CD4-positive, alpha-beta T cell treated with Interleukin-6 for 4 hours (primary cell): Measurements from ENCODE around the gene NSUN5.
"Not testable (repeated sequence)": the region's sequence is repeated elsewhere in the genome, so short reads cannot be mapped to it uniquely, and the experiment has no call there.

ENCODE experiments used
- DNase-seq: peaks from one replicate; pipeline ENCODE4 v3.0.0-alpha.2; 2020; ENCODE audit warnings: mixed read lengths

Gene NSUN5

GRCh38 chr7:73325424-73325823 is 16.8 kb upstream of the NSUN5 start:
- not testable (repeated sequence) for DNase-seq

DNA sequence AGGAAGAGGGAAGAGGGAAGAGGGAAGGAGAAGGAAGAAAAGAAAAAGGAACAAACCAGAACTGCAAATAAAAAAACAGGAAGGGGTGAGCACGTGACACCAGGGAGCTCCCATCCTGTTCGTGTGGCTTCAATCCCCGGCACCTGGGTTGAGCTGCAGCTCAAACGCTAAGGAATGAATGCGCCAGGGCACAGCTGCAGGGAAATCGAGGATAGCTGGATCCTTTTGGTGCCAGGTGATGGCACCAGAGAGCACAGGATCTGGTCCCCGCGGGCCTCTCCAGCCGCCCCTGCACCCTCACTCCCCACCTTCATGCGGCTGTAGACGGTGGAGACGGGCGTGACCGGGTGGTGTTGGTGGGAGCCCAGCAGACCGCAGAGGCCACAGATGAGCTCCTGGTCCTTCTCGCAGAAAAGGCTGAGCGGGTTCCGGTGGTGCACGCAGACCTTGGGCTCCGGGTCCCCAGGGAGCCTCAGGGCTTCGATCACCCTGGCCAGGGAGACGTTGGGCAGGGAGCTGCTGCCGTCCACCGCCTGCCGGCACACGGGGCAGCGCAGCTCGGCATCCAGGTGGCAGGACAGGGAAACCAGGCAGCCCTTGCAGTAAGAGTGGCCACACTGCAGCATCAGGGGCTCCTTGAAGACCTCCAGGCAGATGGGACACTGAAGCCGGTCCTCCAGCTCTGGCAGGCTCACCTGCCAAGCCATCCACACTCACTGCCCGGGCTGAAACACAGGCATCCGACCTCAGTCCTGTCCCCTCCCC is 15.6 kb upstream of the NSUN5 start:
- DNase-seq, result peak; percentile 68

GRCh38 chr7:73323434-73324080 is 14.9 kb upstream of the NSUN5 start:
- not testable (repeated sequence) for DNase-seq

GRCh38 chr7:73320009-73320408 is 11.4 kb upstream of the NSUN5 start:
- not testable (repeated sequence) for DNase-seq

GRCh38 chr7:73319541-73319940 is 10.9 kb upstream of the NSUN5 start:
- not testable (repeated sequence) for DNase-seq

DNA sequence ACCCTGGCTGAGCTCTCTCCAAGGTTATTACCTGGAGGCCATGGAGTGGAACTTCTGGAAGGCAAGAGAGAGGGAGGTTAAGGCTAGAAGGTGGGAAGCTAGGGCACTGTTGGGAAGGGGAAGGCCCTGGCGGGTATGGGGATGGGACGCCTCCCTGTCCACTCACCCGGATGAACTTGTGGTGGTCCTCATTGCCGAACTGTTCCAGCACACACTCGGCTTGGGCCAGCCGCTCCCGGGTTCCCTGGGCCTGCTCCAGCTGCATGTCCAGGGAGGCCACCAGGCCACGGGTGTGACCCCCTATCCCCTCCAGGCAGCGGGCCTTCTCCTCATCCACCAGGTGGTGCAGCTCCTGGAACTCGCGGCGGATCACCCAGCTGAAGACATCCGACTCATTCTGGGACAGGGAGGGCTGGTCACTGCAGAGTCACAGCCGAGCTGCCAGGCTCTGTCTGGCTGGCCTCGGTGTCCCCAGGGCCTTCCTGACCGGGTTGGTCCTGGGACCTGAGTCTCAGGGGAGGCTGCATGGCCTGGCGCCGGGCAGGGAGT is 10.1 kb upstream of the NSUN5 start:
- DNase-seq, result not testable (repeated sequence)

GRCh38 chr7:73316521-73316920 is 7.9 kb upstream of the NSUN5 start:
- no peak for DNase-seq

DNA sequence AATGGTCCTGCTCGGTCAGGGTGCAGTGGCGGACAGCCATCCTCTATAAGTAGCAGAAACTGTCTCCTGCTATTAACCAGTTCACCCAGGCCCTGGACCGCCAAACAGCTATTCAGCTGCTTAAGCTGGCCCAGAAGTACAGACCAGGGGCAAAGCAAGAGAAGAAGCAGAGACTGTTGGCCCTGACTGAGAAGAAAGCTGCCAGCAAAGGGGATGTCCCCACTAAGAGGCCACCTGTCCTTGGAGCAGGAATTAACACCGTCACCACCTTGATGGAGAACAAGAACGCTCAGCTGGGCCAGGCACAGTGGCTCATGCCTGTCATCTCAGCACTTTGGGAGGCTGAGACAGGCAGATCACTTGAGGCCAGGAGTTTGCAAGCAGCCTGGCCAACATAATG is 5.6 kb upstream of the NSUN5 start:
- no peak for DNase-seq

DNA sequence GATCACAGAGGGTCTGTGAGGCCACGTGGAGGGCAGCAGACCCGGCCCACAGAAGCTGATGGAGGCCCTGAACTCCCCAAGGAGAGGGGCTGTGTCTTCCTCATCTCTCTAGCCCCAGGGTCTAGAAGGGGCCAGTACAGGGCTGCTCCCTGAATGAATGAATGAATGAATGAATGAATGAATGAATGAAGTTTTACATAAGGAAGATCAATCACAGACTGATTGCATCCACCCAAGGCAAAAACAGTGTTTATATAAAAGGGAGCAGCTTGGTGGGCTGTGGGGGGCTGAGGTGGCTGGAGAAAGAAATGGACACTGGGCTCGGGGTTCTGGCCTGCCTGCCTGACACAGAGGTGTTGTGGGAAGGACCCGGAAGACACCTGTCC is 4.9 kb upstream of the NSUN5 start:
- DNase-seq, result no peak

- no peak for DNase-seq
These were observed 4.3 kb upstream of the NSUN5 start for GRCh38 chr7:73312831-73313520.

DNA sequence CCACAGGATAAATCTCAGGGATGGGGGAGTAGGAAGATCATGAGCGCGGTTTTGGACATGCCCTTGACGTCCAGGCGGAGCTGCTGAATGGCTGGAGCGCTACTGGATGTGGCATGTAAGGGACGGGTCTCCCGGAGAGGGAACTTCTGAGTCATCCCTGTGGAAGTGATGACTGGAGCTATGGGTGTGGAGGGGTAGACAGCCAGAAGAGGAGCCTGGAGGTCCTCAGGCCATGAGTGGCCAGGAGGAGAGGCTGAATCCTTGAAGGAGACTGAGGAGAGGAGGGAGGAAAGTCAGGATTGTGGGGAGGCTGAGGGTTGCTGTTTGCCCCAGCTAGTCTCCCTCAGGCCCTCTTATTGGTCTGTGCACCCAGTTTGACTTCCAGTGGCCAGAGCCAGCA is 2.8 kb upstream of the NSUN5 start:
- DNase-seq, result not testable (repeated sequence)

DNA sequence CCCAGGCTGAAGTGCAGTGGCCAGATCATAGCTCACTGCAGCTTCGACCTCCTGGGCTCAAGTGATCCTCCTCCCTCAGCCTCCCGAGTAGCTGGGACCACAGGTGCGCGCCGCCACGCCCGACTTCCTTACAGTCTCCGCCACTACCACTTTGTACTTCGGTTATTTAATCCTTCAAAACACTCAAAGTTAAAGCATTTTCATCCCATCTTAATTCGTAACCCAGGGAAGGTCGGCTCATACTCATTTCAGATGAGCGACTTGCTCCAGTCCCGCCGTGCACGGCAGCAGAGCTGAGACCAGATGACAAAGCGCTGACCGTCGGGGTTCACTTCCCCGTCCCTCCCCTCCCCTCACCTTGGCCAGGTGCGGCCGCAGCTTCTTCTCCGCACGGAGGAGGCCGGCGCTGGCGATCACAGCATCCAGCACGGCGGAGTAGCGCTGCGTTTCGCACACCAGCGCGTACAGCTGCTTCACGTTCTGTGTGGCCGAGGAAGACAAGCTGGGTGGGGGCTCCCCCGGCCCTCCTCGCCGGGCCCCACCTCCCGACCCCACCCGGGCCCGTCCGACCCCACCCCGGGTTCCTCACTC is 457 bp downstream of the NSUN5 start:
- peak; percentile 7 for DNase-seq

GRCh38 chr7:73307436-73307835 is 1.2 kb downstream of the NSUN5 start:
- no peak for DNase-seq

- DNase-seq, result not testable (repeated sequence)
These were observed 3.8 kb downstream of the NSUN5 start for GRCh38 chr7:73304612-73305387.

- DNase-seq, result no peak
These were observed 4.6 kb downstream of the NSUN5 start for GRCh38 chr7:73304071-73304470.

GRCh38 chr7:73303546-73303945 is 5.1 kb downstream of the NSUN5 start:
- no peak for DNase-seq

DNA sequence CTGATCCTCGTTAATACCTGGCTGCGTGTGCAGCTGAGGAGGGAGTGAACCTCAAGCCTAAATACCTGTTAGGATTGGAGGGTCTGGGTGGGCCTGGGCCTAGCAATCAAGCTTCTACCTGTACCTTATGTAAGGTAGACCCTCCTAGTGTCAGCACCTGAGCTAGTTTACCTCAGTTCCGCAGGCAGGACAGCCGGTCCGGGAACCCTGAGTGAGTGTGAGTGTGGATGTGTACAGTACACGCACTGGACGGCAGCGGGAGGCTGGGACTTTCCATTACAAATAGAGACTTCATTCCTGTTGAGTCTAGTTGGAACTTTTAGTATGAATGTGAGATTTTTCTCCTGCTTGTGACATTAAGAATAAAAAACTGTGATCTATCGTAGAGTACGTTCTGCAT is 5.8 kb downstream of the NSUN5 start:
- not testable (repeated sequence) for DNase-seq

DNA sequence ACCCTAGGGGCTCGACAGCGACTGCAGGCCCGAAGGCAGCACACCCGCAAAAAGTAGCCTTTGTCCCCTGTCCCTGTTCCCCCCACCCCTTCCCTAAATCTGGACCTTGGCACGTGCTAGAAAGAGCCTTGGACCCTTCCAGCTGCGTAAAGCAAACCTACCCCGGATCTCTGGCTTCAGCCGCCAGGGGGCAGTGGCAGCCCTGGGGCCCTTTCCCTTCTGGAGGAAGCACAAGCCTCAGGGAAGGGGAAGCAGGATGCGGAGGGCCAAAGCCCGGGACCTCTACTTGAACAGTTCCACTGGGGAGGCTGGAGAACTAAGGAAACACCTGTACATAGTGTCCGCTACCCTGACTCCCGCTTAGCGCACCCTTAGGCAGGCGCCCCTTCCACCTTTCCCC is 7.5 kb downstream of the NSUN5 start:
- not testable (repeated sequence) for DNase-seq

DNA sequence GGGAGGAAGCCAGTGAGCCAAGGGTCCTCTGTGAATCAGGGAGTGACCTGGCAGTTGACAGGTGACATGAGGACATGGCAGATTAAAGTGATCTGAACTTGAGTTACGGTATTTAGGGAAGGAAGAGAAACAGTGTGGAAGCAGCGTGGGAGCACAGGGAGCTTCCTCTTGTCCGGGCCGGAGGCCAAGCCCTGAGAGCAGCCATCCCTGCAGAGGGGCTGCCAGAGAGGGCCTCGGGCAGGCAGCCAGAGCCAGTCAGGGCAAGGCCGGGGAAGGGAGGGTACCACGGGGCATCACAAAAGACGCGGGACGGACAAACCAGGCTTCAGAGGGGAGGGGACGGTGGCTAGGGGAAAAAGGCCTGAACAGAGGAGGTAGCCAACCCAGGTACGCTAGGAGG is 8.8 kb downstream of the NSUN5 start:
- DNase-seq, result not testable (repeated sequence)

GRCh38 chr7:73297706-73298105 is 10.9 kb downstream of the NSUN5 start:
- DNase-seq, result not testable (repeated sequence)

DNA sequence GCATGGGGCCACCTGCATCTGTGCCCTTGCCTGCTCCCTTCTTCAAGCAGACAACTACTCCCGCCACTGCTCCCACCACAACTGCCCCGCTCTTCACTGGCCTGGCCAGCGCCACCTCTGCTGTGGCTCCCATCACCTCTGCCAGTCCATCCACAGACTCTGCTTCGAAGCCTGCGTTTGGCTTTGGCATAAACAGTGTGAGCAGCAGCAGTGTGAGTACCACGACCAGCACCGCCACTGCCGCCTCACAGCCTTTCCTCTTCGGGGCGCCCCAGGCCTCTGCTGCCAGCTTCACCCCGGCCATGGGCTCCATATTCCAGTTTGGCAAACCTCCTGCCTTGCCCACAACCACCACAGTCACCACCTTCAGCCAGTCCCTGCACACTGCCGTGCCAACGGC is 11.4 kb downstream of the NSUN5 start:
- DNase-seq, result not testable (repeated sequence)

- not testable (repeated sequence) for DNase-seq
These were observed 31.4 kb downstream of the NSUN5 start for GRCh38 chr7:73277210-73277609.
